Middle frontal gyrus (tissue), 1 donor: Measurements from ENCODE around the gene HBB.

Experiments
- DNase-seq: peaks from one replicate; pipeline ENCODE4 v3.0.0-alpha.2; 2015; ENCODE audit warnings: low spot score; ENCODE audit errors: extremely low spot score

HBB gene

GRCh38 chr11:5247472-5248192, 20.8 kb upstream of the HBB start:
- DNase-seq: no peak

- no peak for DNase-seq
Observed at GRCh38 chr11:5246772-5247471, 20.1 kb upstream of the HBB start.

- no peak for DNase-seq
Observed at GRCh38 chr11:5245155-5245554, 18.3 kb upstream of the HBB start.

GRCh38 chr11:5243816-5244180, 16.9 kb upstream of the HBB start:
- DNase-seq: no peak

- DNase-seq: no peak
Observed at GRCh38 chr11:5242933-5243815, 16.3 kb upstream of the HBB start.

- no peak for DNase-seq
Observed at GRCh38 chr11:5242208-5242607, 15.3 kb upstream of the HBB start.

- no peak for DNase-seq
Observed at GRCh38 chr11:5241458-5241857, 14.6 kb upstream of the HBB start.

- no peak for DNase-seq
Observed at GRCh38 chr11:5240458-5240857, 13.6 kb upstream of the HBB start.

GRCh38 chr11:5240056-5240455, 13.2 kb upstream of the HBB start:
- DNase-seq: no peak

GRCh38 chr11:5239046-5239445, 12.2 kb upstream of the HBB start:
- DNase-seq: no peak

- no peak for DNase-seq
Observed at GRCh38 chr11:5238486-5238885, 11.6 kb upstream of the HBB start.

GRCh38 chr11:5237420-5237819, 10.5 kb upstream of the HBB start:
- no peak for DNase-seq

GRCh38 chr11:5235364-5236095, 8.7 kb upstream of the HBB start:
- no peak for DNase-seq

GRCh38 chr11:5234381-5234834, 7.5 kb upstream of the HBB start, which contains the start of gene HBD:
Gene HBD, minus strand, starts transcription at chr11:5234483. Its CDS starts 50 bp downstream, at chr11:5234433.
- no peak for DNase-seq

GRCh38 chr11:5233307-5233706, 6.4 kb upstream of the HBB start:
- no peak for DNase-seq

- DNase-seq: no peak
Observed at GRCh38 chr11:5232821-5233220, 6.0 kb upstream of the HBB start.

- no peak for DNase-seq
Observed at GRCh38 chr11:5232176-5232575, 5.3 kb upstream of the HBB start.

- no peak for DNase-seq
Observed at GRCh38 chr11:5231111-5231510, 4.2 kb upstream of the HBB start.

- DNase-seq: no peak
Observed at GRCh38 chr11:5230266-5230665, 3.4 kb upstream of the HBB start.

- DNase-seq: no peak
Observed at GRCh38 chr11:5229796-5230195, 2.9 kb upstream of the HBB start.

- DNase-seq: no peak
Observed at GRCh38 chr11:5229356-5229755, 2.5 kb upstream of the HBB start.
